T-cell (primary cell): ENCODE results near the gene P2RX1. TPM values are rescaled to one million over a fixed set of nuclear protein-coding genes. Genes with fewer than 3 reads are reported as not detected.

ENCODE experiments used
- ATAC-seq, 4 experiments: fragments of 200-7000 bp in 3 of 4; fragments of 150-1000 bp in 1 of 4; cut with Tn5 transposase; replicated peaks in 1 of 4; 1 replicate in 3 of 4; 2 replicates in 1 of 4; pipeline ENCODE4 v1.10.0; 2021; ENCODE audit warnings: moderate library complexity in 3 of 4, mild to moderate bottlenecking in 2 of 4, moderate number of reproducible peaks in 1 of 4
- CTCF ChIA-PET, 2 donors: fragments of 300-600 bp; sonication (Branson Sonifier 250); formaldehyde crosslinking; loops; one replicate each; lab custom pipeline; 2022; ENCODE audit warnings: antibody characterized with exemption in 2 of 2; lab: Charles Lee
- POLR2A ChIA-PET, 2 donors: fragments of 300-600 bp; sonication (Branson Sonifier 250); formaldehyde crosslinking; loops; one replicate each; lab custom pipeline; 2022; ENCODE audit warnings: antibody characterized with exemption in 2 of 2; lab: Charles Lee
- DNase-seq, 35 experiments: peaks; one replicate each; pipeline versions ENCODE4 v3.0.0 to v3.0.0-alpha.2; 2013 to 2023
- H3K27ac ChIP-seq: one replicate; pipeline ENCODE4 v1.5.1; 2013; ENCODE audit warnings: low read length
- H3K27me3 ChIP-seq, 2 experiments: replicated peaks in 1 of 2; 1 replicate in 1 of 2; 2 replicates in 1 of 2; pipeline versions ENCODE4 v1.6.1 to v1.7.0; 2013; ENCODE audit warnings: low read length in 1 of 2, mixed read lengths in 1 of 2; ENCODE audit not compliant: control insufficient read depth in 2 of 2, insufficient read depth in 2 of 2; ENCODE audit errors: extremely low read depth in 1 of 2
- H3K36me3 ChIP-seq, 2 donors: 1 replicate in 1 of 2; 2 replicates in 1 of 2; pipeline versions ENCODE4 v1.6.1 to v1.7.0; 2013; ENCODE audit warnings: low read length in 1 of 2; ENCODE audit not compliant: control insufficient read depth in 2 of 2, insufficient read depth in 1 of 2; ENCODE audit errors: extremely low read depth in 1 of 2
- H3K4me1 ChIP-seq, 2 experiments: 1 replicate in 1 of 2; 2 replicates in 1 of 2; pipeline versions ENCODE4 v1.6.1 to v1.7.0; 2013; ENCODE audit warnings: low read length in 2 of 2, mixed read lengths in 1 of 2; ENCODE audit not compliant: insufficient read depth in 2 of 2, control insufficient read depth in 1 of 2; ENCODE audit errors: extremely low read depth in 1 of 2
- H3K4me3 ChIP-seq, 2 donors: 1 replicate in 1 of 2; 2 replicates in 1 of 2; pipeline versions ENCODE4 v1.5.1 to v1.7.0; 2013; ENCODE audit warnings: mild to moderate bottlenecking in 2 of 2, low read length in 1 of 2, moderate library complexity in 1 of 2; ENCODE audit not compliant: control insufficient read depth in 1 of 2; ENCODE audit errors: extremely low read depth in 1 of 2
- H3K9me3 ChIP-seq: 2 replicates; pipeline ENCODE4 v1.7.0; 2013
- H3K27ac Mint-ChIP-seq, 2 donors: one replicate each; pipeline ENCODE4 v1.8.0; 2020 to 2021; ENCODE audit warnings: mild to moderate bottlenecking in 2 of 2, mixed read lengths in 2 of 2
- H3K27me3 Mint-ChIP-seq, 2 donors: one replicate each; pipeline ENCODE4 v1.8.0; 2021 to 2022; ENCODE audit warnings: mixed read lengths in 2 of 2
- H3K36me3 Mint-ChIP-seq: one replicate; pipeline ENCODE4 v1.8.0; 2021; ENCODE audit warnings: mixed read lengths
- H3K4me1 Mint-ChIP-seq, 3 donors: one replicate each; pipeline ENCODE4 v1.8.0; 2020 to 2022; ENCODE audit warnings: mixed read lengths in 3 of 3, mild to moderate bottlenecking in 1 of 3
- H3K4me3 Mint-ChIP-seq, 3 donors: one replicate each; pipeline ENCODE4 v1.8.0; 2020 to 2022; ENCODE audit warnings: mild to moderate bottlenecking in 3 of 3, mixed read lengths in 3 of 3, moderate library complexity in 3 of 3
- H3K9me3 Mint-ChIP-seq, 3 donors: one replicate each; pipeline ENCODE4 v1.8.0; 2020 to 2022; ENCODE audit warnings: mixed read lengths in 3 of 3
- WGBS: methylation state at CpG from one replicate; pipeline ENCODE4 v1.1.5; 2013; ENCODE audit warnings: missing lambda C conversion rate; ENCODE audit not compliant: insufficient coverage; 5-methylcytosine and 5-hydroxymethylcytosine counted together
- total RNA-seq, 35 experiments: library from RNA in 6 of 35; stranded (reverse) in 6 of 35; fragments of 120-200 nt in 1 of 35; gene quantifications; one replicate each; pipeline versions ENCODE4 v1.2.1 to v1.2.4 and lab custom pipeline; 2013 to 2026

The P2RX1 gene
- total RNA-seq (1 to 10 TPM in 3 of 5 donors, under 1 TPM in 2; 0.95 to 3.3 (median 1.2) TPM), total RNA-seq (lab: John Stamatoyannopoulos, UW) (0 to 6.5 (median 1.6) reads per million in 29 experiments)
- 0.72 TPM for total RNA-seq (2013)

DNA sequence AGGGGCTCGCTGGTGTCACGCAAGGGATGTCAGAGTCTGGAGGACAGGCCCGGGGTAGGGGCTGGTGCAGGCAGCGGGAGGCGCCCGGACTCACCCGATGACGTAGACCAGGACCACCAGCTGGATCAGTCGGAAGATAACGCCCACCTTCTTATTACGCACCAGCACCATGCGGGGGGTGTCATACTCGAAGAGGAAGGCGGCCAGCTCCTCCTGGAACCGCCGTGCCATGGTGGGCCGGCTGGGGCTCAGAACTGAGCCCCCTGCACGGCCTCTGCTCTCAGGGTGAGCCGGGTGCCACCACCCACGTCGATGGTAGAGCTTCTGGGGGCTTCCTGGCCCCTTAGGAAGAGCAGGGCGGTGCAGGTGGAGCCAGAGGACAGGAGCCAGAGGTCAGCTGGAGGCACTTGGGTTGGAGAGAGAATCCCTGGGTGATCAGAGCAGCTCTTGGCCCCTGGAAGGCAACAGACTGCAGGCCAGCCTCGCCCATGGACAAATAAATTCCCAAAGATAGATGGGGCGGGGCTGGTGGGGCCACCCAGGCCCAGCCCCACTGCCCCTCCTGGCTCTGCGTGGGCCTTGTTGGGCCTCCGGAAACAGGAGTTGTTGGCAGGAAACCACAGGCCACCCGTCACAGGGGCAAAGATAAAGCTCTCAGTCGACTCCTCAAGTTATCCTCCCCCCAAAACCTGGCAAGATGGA is at the start of gene P2RX1:
P2RX1 (minus strand) TSS at position 471 of the 702 bp plus-strand sequence; CDS start at position 231, 240 bp downstream.
- Mint-ChIP-seq H3K4me3 (peak within 1 kb of the TSS in 2 of 3 donors; percentile 60 to 71), H3K27me3 (no peaks in the 10 kb centered on the region), H3K36me3 (no peaks in the 10 kb centered on the region), H3K4me1 (peaks cover 34 to 54% (median 47%) of the 10 kb centered on the region in 3 donors), H3K27ac (peak within 1 kb of the TSS; percentile 36 to 48), H3K9me3 (no peaks in the 10 kb centered on the region)
- DNase-seq (peak in 28 of 35 experiments; percentile 20 to 64 (median 32)), ATAC-seq (peak; percentile 15 to 55 (median 36))
- no peaks in the 10 kb centered on the region for H3K36me3 ChIP-seq
- ChIA-PET POLR2A (no interaction called here), CTCF (interaction anchor here (0.7 to 1.5 kb wide), 3 partner anchors 46 to 88 kb away, joined by 3 to 6 read pairs (median 3); no protein-coding TSS in a partner anchor)
- H3K4me3 ChIP-seq: peak within 1 kb of the TSS in 1 of 2 donors; percentile 18
- no peaks in the 10 kb centered on the region for H3K9me3 ChIP-seq
- peaks cover 18 to 54% of the 10 kb centered on the region in 2 experiments for H3K4me1 ChIP-seq
- H3K27me3 ChIP-seq: peaks cover 0 to 4% of the 10 kb centered on the region in 2 experiments
- WGBS: 56% methylated on average over 28 of the region's 28 CpGs
- no peak within 1 kb of the TSS for H3K27ac ChIP-seq

DNA sequence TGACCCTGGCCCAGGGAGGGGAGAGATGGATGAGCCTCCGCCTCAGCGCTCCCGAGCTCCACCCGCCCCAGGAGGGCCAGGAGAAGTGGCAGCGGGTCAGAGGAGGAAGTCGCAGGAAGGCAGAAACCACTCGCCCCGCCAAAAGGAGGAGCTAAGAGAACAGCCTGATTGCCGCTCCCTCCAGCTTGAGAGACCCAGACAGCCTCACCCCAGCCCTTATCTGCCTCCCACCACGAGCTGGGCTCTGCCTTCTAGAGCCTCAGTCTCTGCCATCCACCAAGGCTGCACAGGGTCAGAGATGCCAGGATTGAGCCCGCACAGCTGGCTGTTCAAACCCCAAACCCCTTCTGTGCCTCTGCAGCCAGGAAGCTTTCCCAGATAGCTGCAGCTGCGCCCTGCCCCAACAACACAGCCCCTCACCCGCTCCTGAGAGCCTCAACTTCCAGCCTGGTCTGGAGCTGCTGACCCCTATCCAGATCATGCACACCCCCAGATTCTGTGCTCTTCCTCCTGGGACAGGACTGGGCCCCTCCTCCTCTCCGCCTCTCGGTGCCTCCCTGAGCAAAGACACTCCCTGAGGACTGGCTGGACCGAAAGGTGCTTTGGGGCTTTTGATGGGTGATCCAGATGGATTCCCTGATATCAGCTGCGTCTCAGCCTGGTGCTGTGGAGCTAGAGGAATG is 49.0 kb upstream of the P2RX1 start:
- no peaks in the 10 kb centered on the region for H3K27me3 ChIP-seq
- Mint-ChIP-seq H3K27ac (peak overlapping the region; percentile 93 to 97), H3K9me3 (no peaks in the 10 kb centered on the region), H3K36me3 (no peaks in the 10 kb centered on the region), H3K4me3 (peak overlapping the region; percentile 85 to 87 (median 86)), H3K27me3 (no peaks in the 10 kb centered on the region), H3K4me1 (peaks cover 41 to 57% (median 44%) of the 10 kb centered on the region in 3 donors)
- H3K27ac ChIP-seq: peak overlapping the region; percentile 79
- peaks cover 5 to 10% of the 10 kb centered on the region in 2 donors for H3K36me3 ChIP-seq
- POLR2A ChIA-PET: interaction anchor here (0.6 to 0.7 kb wide), 3 partner anchors 9 to 78 kb away, joined by 3 to 8 read pairs (median 4); no protein-coding TSS in a partner anchor
- CTCF ChIA-PET: interaction anchor here (0.6 to 1.6 kb wide), 7 partner anchors 14 to 1453 kb away, joined by 3 to 12 read pairs (median 3); partner anchors contain the start of gene NCBP3 (in 1 of the 2)
- H3K4me1 ChIP-seq: peaks cover 33 to 51% of the 10 kb centered on the region in 2 experiments
- ATAC-seq: peak; percentile 44 to 61 (median 52)
- no peaks in the 10 kb centered on the region for H3K9me3 ChIP-seq
- DNase-seq: peak; percentile 34 to 76 (median 55)
- H3K4me3 ChIP-seq: peak overlapping the region; percentile 28 to 72
- 11% methylated on average over 15 of the region's 17 CpGs for WGBS

DNA sequence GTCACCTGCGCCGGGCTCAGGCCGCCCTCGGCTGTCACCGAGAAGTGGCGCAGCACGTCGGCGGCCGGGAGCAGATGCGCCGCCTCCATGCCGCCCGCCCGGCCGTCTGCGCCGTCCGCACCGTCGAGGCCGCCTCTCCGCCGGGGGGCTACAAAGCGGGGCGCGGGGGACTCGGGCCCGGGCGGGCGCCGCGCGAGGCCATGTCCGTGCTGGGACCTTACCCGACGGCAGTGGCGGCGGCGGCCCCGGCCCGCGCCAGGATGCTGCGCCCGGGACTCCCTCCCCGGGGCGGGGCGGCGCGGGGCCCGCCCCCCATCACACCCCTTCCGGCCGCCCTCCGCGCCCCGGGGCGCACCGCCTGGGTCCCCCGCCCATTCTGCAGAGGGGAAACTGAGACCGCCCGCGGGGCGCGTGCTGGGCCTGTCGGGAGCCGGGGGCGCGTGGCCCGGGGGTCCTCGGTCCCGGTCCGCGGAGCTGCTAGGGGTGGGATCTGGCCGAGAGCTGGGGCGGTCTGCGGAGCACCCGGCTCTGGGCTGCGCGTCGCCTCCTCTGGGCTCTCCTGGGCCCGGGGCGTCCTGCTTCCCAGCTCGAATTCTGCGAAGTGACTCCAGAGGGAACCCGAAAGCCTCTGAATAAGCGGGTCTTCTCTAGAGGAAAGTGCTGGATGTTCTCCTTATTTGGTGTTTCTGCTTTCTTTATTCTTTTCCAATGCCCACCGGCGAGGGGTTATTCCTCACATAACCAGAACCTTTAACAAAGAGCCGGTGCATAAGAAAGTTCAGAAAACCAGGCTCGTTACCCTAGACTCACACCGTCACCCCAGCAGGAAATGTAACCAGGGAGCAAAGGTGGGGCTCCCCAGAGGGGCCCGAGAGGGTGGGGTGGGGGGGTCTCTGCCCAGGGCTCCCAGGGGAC is 48.2 kb upstream of the P2RX1 start, which contains the start of gene ATP2A3:
ATP2A3 (minus strand) TSS at position 235 of the 915 bp plus-strand sequence; CDS start at position 89, 146 bp downstream.
- H3K9me3 ChIP-seq: no peaks in the 10 kb centered on the region
- CTCF ChIA-PET: interaction anchor here in 1 of 2 donors (1.1 to 1.6 kb wide), 4 partner anchors 15 to 119 kb away, joined by 3 to 12 read pairs (median 4); partner anchors contain the start of gene NCBP3
- ATAC-seq: peak; percentile 76 to 80 (median 78)
- H3K36me3 Mint-ChIP-seq: no peaks in the 10 kb centered on the region
- under 1% methylated on average over 75 of the region's 92 CpGs for WGBS
- no peaks in the 10 kb centered on the region for H3K27me3 Mint-ChIP-seq
- H3K36me3 ChIP-seq: peaks cover 5 to 18% of the 10 kb centered on the region in 2 donors
- peaks cover 41 to 59% of the 10 kb centered on the region in 2 experiments for H3K4me1 ChIP-seq
- no peaks in the 10 kb centered on the region for H3K27me3 ChIP-seq
- H3K4me3 ChIP-seq: peak within 1 kb of the TSS; percentile 94 to 98
- peak within 1 kb of the TSS; percentile 85 to 92 (median 87) for H3K4me3 Mint-ChIP-seq
- POLR2A ChIA-PET: interaction anchor here in 1 of 2 donors (0.6 kb wide), 1 partner anchor 8 kb away, joined by 3 read pairs; no protein-coding TSS in a partner anchor
- H3K27ac Mint-ChIP-seq: peak within 1 kb of the TSS; percentile 93 to 97
- no peaks in the 10 kb centered on the region for H3K9me3 Mint-ChIP-seq
- peaks cover 49 to 65% (median 52%) of the 10 kb centered on the region in 3 donors for H3K4me1 Mint-ChIP-seq
- H3K27ac ChIP-seq: peak within 1 kb of the TSS; percentile 79
- peak; percentile 40 to 79 (median 56) for DNase-seq

DNA sequence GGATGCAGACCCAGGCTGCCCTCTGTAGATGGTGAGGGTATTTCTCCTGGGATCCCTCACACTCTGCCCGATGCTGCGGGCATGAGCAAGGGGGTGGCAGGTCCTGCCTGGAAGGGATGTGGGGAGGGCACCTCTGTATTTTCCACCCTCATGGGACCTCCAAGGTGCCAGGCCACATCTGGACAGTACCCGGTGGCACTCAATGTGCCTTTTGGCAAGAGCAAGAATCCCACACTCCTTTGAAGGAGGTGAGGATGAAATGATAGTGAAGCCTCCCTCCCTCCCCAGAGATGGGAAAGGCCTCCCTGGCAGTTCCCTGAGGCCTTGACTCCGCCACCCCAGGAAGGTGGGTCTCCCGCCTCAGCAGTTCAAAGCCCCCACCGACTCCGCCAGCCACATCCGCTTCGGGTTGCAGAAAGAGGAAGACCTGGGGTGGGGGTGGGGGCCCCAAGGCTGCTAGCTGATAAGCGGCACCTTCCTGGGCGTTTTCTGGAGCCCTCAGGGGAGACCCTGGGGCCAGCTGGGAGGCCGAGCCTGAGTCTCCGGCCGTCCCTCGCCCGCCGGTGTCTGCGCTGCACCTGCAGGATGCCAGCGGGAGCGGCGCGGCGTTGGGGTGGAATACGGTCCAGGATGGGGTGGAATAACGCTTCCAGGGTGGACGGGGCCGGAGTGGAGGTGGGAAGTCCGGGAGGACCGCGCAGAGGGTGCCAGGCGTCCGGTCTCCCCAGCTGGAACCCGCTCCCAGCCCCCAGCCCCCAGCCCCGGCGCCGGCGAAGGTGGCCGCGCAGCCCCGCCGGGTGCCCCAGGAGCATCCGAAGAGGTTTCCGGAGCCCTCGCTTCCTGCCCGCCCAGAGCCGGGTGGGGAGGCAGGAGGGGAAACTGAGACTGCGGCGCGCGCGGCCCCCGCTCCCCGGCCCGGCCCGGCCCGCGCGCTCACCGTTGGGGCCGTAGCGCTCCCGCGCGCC is 47.3 kb upstream of the P2RX1 start:
- ChIA-PET POLR2A (interaction anchor here in 1 of 2 donors (0.6 kb wide), 1 partner anchor 69 kb away, joined by 3 read pairs; no protein-coding TSS in a partner anchor), CTCF (no interaction called here)
- H3K4me1 ChIP-seq: peaks cover 45 to 65% of the 10 kb centered on the region in 2 experiments
- peak overlapping the region; percentile 85 to 88 for H3K27ac Mint-ChIP-seq
- DNase-seq (peak; percentile 62 to 88 (median 77)), ATAC-seq (peak; percentile 58 to 65 (median 64))
- H3K4me3 ChIP-seq: peak overlapping the region; percentile 94 to 98
- no peaks in the 10 kb centered on the region for H3K9me3 ChIP-seq
- WGBS: 0% methylated on average over 46 of the region's 64 CpGs
- H3K36me3 Mint-ChIP-seq: no peaks in the 10 kb centered on the region
- no peaks in the 10 kb centered on the region for H3K9me3 Mint-ChIP-seq
- no peaks in the 10 kb centered on the region for H3K27me3 Mint-ChIP-seq
- H3K4me3 Mint-ChIP-seq: peak overlapping the region; percentile 80 to 92 (median 85)
- H3K4me1 Mint-ChIP-seq: peaks cover 54 to 67% (median 58%) of the 10 kb centered on the region in 3 donors
- peak overlapping the region; percentile 49 for H3K27ac ChIP-seq
- peaks cover 5 to 18% of the 10 kb centered on the region in 2 donors for H3K36me3 ChIP-seq
- no peaks in the 10 kb centered on the region for H3K27me3 ChIP-seq

DNA sequence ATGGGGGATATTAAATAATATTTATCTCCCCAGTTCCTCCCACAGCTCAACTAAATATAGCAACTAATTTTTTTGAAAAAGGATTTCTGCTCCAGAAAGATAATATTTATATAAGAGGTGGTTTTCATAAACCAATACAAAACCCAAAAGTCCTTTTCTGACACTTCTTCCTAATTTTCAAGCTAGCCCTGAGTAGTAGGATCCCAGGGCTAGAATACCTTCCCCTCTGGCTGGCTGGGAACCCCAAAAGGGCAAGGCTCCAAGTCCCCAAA is 46.6 kb upstream of the P2RX1 start:
- ATAC-seq (no peak), DNase-seq (no peak)
- H3K4me1 ChIP-seq: peaks cover 45 to 71% of the 10 kb centered on the region in 2 experiments
- no peaks in the 10 kb centered on the region for H3K27me3 Mint-ChIP-seq
- CTCF ChIA-PET: no interaction called here
- H3K4me3 ChIP-seq: peak overlapping the region; percentile 94 to 98
- no peaks in the 10 kb centered on the region for H3K9me3 Mint-ChIP-seq
- H3K4me3 Mint-ChIP-seq: peak overlapping the region; percentile 80 to 92 (median 85)
- H3K27ac Mint-ChIP-seq: peak overlapping the region; percentile 85 to 88
- no peaks in the 10 kb centered on the region for H3K36me3 Mint-ChIP-seq
- no peaks in the 10 kb centered on the region for H3K27me3 ChIP-seq
- H3K9me3 ChIP-seq: no peaks in the 10 kb centered on the region
- H3K4me1 Mint-ChIP-seq: peaks cover 60 to 72% (median 64%) of the 10 kb centered on the region in 3 donors
- POLR2A ChIA-PET: interaction anchor here in 1 of 2 donors (0.6 kb wide), 1 partner anchor 69 kb away, joined by 3 read pairs; no protein-coding TSS in a partner anchor
- peaks cover 5 to 24% of the 10 kb centered on the region in 2 donors for H3K36me3 ChIP-seq
- H3K27ac ChIP-seq: no peak overlapping the region
